ENCODE data around the gene WDR74.

WDR74 gene

DNA sequence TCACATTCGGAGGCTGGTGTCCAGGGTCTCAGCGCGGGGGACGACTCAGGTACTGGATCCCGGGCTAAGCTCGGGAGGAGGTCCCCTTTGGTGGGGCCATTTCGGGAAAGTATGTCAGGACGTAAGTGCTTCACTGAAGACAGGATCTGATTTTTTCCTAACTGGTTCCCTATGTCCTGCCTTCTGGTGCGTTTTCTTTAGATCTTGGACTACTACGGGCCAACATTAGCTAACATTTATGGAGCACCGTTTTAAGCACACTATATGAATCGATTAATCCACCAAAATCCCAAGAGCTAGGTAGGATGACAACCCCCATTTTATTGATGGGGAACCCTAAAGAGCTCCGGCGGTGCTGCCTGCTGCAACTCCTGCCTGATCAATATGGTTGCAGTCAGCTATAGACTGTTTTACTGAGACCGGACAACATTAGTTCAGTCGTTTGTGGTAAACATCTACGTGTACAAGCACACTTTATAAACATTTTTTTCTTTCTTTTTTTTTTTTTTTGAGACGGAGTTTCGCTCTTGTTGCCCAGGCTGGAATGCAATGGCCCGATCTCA is 17.0 kb upstream of the WDR74 start:
- Histone ChIP-seq H3K4me3 (ENCODE audit: low read depth, low read length) (peak overlapping the region; percentile 98), H3K4me1 (peaks cover under 1% of the 10 kb centered on the region; the same call in 1 of the 2 replicates), H3K36me3 (peaks cover 40% of the 10 kb centered on the region), H3K9me3 (no peaks in the 10 kb centered on the region), H3K27me3 (no peaks in the 10 kb centered on the region)
- TF ChIP-seq, protein P1, sequence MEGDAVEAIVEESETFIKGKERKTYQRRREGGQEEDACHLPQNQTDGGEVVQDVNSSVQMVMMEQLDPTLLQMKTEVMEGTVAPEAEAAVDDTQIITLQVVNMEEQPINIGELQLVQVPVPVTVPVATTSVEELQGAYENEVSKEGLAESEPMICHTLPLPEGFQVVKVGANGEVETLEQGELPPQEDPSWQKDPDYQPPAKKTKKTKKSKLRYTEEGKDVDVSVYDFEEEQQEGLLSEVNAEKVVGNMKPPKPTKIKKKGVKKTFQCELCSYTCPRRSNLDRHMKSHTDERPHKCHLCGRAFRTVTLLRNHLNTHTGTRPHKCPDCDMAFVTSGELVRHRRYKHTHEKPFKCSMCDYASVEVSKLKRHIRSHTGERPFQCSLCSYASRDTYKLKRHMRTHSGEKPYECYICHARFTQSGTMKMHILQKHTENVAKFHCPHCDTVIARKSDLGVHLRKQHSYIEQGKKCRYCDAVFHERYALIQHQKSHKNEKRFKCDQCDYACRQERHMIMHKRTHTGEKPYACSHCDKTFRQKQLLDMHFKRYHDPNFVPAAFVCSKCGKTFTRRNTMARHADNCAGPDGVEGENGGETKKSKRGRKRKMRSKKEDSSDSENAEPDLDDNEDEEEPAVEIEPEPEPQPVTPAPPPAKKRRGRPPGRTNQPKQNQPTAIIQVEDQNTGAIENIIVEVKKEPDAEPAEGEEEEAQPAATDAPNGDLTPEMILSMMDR (IDR thresholded peaks at IDR 0.05; ENCODE audit: low read depth, low read length) = no peak
- no peak for DNase-seq

DNA sequence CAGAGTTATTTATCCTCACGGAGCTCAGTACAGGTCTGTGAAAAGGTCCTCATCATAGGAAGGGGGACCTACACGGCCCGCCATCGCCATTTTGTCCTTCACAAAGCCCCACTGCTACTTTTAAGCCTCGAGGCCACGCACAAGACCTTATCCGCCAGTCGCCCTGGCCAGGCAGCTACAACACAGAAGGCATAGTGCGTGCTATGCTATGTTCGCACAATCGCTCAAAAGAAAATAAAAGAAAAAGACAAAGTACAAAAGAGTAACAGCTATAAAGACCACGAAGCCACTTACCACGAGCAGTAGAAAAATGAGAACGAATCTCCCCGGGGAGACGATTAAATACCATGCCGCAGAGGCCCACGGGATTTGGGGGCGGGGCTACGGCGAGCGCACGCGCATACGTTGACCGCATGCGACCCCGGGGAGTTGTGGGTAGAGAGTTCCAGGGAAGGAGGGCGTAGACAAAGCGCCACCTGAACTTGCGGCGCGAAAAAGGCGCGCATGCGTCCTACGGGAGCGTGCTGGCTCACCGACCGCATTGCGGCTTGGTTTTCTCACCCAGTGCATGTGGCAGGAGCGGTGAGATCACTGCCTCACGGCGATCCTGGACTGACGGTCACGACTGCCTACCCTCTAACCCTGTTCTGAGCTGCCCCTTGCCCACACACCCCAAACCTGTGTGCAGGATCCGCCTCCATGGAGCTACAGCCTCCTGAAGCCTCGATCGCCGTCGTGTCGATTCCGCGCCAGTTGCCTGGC is 16.4 kb upstream of the WDR74 start:
- Histone ChIP-seq H3K36me3 (peaks cover 40% of the 10 kb centered on the region), H3K4me1 (no peaks in the 10 kb centered on the region; the same call in 1 of the 2 replicates), H3K9me3 (no peaks in the 10 kb centered on the region), H3K27me3 (no peaks in the 10 kb centered on the region), H3K4me3 (ENCODE audit: low read depth, low read length) (peak overlapping the region; percentile 98)
- TF ChIP-seq, protein P1 (IDR thresholded peaks at IDR 0.05; ENCODE audit: low read depth, low read length) = no peak
- DNase-seq = peak; percentile 93

DNA sequence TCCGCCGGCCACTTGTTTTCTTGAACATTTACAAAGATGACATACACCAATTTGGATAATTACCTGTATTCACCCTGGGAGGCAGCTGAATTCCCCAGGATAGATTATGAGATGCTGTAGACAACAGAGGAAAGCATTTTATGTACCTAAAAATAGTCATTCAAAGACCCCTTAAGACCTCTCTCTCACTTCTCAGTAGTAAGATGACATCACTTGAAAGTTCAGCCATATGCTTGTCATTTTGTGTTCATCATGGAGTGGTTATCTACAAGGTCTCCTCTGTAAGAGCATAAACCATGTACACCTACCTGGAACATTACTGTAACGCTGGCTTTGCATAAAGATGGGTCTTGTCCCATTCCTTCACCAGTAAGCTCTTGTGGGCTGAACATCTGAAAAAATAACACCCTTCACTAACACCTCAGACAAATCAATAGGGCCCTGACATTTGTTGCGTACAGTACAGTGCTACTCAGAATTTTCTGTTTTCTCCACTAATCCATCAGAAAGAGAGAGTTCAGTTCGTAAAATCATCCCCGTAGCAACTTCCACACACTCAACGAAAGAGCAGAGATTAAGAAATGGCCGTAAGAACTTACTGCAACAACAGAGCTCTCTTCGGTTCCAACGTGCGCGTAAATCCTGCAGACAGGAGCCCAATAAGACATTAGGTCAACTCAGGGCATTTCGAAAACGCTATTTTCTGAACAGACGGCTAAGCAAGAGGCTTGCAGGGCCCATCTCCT is 15.6 kb upstream of the WDR74 start:
- H3K4me3 ChIP-seq (ENCODE audit: low read depth, low read length) = peak overlapping the region; percentile 98
- peaks cover 40% of the 10 kb centered on the region for H3K36me3 ChIP-seq
- DNase-seq = no peak
- no peaks in the 10 kb centered on the region for H3K27me3 ChIP-seq
- TF ChIP-seq, protein P1 (IDR thresholded peaks at IDR 0.05; ENCODE audit: low read depth, low read length) = no peak
- no peaks in the 10 kb centered on the region for H3K9me3 ChIP-seq
- no peaks in the 10 kb centered on the region; the same call in 1 of the 2 replicates for H3K4me1 ChIP-seq

DNA sequence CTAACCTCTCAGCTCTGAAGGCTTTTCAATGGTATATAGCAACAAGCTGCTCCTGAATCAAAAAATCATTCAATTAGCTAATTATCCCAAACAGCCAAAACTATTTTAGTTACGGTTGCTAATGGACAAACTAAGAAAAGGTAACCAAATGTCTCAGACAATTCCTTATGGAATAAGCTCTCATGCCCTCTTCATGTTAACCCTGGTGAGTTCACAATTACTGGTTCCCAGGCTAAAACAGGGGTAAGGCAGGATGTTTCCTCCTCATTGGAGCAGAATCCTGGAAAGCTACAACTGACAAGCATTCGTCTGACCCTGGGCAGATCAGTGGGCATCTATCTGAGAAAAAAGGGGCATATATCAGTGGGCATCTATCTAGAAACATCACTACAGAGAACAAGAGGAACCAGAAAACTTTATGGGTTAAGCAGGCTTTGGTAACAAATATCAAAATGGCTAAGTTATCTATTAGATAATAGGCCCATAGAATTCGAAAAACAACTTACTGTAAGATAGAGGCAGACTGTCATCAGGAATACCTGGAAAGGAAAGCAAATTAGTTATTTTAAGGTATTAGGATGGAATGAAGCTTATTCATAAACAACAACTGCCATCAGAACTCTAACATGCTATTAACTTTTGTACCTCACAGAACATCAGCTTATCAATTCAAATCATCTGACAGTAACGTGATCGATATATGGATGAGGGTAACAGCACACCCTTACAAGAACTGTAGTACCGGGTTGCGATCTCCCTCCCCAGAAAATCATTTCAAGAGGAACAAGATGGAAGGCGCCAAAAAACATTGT is 14.8 kb upstream of the WDR74 start:
- Histone ChIP-seq H3K36me3 (peaks cover 40% of the 10 kb centered on the region), H3K9me3 (no peaks in the 10 kb centered on the region), H3K4me1 (no peaks in the 10 kb centered on the region), H3K4me3 (ENCODE audit: low read depth, low read length) (peak overlapping the region; percentile 98), H3K27me3 (no peaks in the 10 kb centered on the region)
- no peak for DNase-seq
- TF ChIP-seq, protein P1 (IDR thresholded peaks at IDR 0.05; ENCODE audit: low read depth, low read length) = no peak

DNA sequence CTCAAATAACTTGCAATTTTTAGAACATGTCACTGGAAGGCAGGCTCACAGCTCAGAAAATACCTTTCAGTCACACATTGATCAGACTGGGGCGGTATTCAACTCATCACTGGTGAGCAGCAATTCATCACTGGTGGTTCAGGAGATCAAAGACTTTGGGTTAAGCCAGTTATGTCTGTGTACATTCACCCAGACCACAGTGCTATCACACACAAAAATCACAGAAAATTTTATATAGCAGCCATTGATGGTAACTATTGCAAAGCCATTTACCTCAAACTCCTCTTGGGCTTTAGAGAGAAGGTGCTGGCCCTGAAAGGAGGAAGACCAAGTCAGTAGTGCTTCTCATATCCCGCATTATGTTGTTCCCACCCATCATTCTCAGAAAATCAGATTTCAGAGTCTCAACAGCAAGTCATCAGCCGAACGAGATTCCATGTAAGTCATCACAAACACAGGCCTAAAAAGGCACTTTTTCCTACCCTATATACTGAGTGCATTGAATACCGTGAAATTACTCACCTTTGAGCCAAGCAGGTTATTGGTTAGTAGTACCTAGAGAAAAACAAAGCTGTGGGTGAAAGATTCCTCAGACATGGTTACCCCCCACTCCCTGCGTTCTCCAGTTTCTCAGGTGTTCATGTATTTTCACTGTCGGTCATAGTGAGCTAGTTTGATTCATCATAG is 14.0 kb upstream of the WDR74 start:
- Histone ChIP-seq H3K4me3 (ENCODE audit: low read depth, low read length) (peak overlapping the region; percentile 98), H3K36me3 (peaks cover 40% of the 10 kb centered on the region), H3K4me1 (no peaks in the 10 kb centered on the region), H3K9me3 (no peaks in the 10 kb centered on the region), H3K27me3 (no peaks in the 10 kb centered on the region)
- no peak for DNase-seq
- TF ChIP-seq, protein P1 (IDR thresholded peaks at IDR 0.05; ENCODE audit: low read depth, low read length) = no peak

Measured in BE2C (cell line).